ENCODE results near the gene CHTOP.

The CHTOP gene

DNA sequence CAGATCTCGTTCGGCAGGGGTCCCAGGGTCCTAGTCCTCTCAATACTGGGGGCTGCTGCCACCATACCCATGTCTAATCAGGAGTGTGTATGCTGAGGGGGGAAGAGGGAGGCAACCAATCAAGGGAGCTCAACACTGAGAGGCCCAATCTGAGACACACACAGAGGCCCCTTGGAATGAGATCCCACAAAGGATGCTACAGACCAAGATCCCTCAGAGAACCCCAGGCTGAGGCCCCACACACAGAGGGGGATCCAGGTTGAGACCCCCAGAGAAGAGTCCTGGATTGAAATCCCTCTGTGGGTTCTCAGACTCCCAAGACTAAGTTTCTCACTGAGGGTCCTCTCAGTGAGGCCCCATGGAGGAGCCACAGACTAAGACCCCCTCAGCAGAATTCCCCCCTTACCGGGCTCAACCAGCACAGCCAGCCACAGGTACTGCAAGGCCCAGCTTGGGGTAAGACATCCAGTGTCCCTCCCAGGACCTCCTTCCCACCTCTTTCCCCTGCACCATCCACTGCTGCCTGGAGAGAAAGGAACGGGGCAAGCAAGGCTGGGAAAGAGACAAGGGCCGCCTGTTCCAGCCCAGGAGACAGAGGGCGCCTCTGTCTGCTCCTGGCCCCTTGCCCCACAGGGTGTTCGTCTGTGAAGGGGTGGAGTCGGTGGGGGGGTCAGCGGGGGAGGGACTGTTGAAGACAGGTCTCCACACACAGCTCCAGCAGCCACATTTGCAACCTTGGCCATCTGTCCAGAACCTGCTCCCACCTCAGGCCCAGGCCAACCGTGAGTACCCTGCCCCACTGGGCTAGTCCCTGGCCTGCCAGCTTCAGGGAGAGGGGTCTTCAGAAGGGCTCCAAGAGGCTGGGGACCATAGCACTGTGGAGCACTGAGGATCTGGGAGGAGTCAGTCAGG, 5.9 kb upstream of the CHTOP start, which contains the start of gene S100A1:
Gene S100A1 (plus strand): TSS at position 720 of the 912 bp plus-strand sequence. CDS start 2,088 bp downstream, outside the sequence.
- peak; percentile 46 for ATAC-seq
- TF ChIP-seq ARNTL (CRISPR knock-in tag; IDR thresholded peaks at IDR 0.05; ENCODE audit: borderline replicate concordance, low read depth) (no peak), OSR1 (CRISPR knock-in tag; IDR thresholded peaks at IDR 0.05) (no peak), BACH2 (CRISPR knock-in tag; IDR thresholded peaks at IDR 0.05; ENCODE audit: borderline replicate concordance) (no peak), GLIS3 (CRISPR knock-in tag; IDR thresholded peaks at IDR 0.05) (no peak), RARB (CRISPR knock-in tag; IDR thresholded peaks at IDR 0.05) (no peak), ESRRG (CRISPR knock-in tag; IDR thresholded peaks at IDR 0.05) (no peak), ZNF565 (CRISPR knock-in tag; conservative IDR thresholded peaks at IDR 0.05; ENCODE audit: low read depth) (no peak), ZC3H10 (CRISPR knock-in tag; IDR thresholded peaks at IDR 0.05) (no peak), ZFP3 (CRISPR knock-in tag; IDR thresholded peaks at IDR 0.05) (no peak), ZFP30 (CRISPR knock-in tag; IDR thresholded peaks at IDR 0.05) (no peak), TCF4 (CRISPR knock-in tag; IDR thresholded peaks at IDR 0.05; ENCODE audit: borderline replicate concordance) (no peak), ZNF8 (CRISPR knock-in tag; IDR thresholded peaks at IDR 0.05) (no peak)
- TF ChIP-seq, protein P1, sequence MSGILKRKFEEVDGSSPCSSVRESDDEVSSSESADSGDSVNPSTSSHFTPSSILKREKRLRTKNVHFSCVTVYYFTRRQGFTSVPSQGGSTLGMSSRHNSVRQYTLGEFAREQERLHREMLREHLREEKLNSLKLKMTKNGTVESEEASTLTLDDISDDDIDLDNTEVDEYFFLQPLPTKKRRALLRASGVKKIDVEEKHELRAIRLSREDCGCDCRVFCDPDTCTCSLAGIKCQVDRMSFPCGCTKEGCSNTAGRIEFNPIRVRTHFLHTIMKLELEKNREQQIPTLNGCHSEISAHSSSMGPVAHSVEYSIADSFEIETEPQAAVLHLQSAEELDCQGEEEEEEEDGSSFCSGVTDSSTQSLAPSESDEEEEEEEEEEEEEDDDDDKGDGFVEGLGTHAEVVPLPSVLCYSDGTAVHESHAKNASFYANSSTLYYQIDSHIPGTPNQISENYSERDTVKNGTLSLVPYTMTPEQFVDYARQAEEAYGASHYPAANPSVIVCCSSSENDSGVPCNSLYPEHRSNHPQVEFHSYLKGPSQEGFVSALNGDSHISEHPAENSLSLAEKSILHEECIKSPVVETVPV (CRISPR knock-in tag; IDR thresholded peaks at IDR 0.05), result no peak

DNA sequence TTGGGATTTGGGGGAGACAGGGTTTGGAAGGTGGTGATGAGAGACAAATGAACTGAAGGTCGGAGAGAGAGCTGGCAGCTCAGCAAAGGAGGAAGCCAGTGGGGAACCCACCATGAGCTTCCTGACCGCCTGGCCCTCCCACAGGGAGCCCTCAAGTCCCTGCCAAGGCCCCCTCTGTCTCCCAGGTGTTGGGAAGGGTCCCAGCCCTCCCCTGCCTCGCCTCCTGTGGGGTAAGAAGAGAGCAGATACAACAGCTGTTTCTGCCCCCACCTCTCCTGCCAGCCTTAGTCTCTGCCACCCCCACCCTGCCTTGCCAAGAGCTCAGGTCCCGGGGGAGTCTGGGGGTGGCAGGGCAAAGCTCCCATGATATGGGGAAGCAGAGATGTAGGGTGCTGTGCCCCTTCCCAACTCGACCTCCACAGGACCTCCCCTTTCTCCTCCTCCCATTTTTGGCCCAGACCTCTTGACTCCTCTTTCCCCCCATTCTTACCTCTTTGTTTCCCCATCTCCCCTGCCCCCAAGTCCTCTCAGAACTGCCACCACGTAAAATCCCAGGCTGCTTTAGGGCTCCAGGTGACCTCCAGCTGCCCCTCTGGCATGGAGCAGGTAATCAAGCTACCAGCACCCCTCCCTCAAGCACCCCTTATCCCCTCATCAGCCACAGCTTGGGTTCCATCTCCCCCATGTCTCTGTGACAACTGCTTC, 5.1 kb upstream of the CHTOP start:
- no peak for TF ChIP-seq ZFP30 (CRISPR knock-in tag; IDR thresholded peaks at IDR 0.05)
- TF ChIP-seq OSR1 (CRISPR knock-in tag; IDR thresholded peaks at IDR 0.05), result no peak
- TF ChIP-seq ZNF565 (CRISPR knock-in tag; conservative IDR thresholded peaks at IDR 0.05; ENCODE audit: low read depth), result no peak
- TF ChIP-seq, protein P2, sequence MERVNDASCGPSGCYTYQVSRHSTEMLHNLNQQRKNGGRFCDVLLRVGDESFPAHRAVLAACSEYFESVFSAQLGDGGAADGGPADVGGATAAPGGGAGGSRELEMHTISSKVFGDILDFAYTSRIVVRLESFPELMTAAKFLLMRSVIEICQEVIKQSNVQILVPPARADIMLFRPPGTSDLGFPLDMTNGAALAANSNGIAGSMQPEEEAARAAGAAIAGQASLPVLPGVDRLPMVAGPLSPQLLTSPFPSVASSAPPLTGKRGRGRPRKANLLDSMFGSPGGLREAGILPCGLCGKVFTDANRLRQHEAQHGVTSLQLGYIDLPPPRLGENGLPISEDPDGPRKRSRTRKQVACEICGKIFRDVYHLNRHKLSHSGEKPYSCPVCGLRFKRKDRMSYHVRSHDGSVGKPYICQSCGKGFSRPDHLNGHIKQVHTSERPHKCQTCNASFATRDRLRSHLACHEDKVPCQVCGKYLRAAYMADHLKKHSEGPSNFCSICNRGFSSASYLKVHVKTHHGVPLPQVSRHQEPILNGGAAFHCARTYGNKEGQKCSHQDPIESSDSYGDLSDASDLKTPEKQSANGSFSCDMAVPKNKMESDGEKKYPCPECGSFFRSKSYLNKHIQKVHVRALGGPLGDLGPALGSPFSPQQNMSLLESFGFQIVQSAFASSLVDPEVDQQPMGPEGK (CRISPR knock-in tag; IDR thresholded peaks at IDR 0.05; ENCODE audit: borderline replicate concordance), result no peak
- TF ChIP-seq ESRRG (CRISPR knock-in tag; IDR thresholded peaks at IDR 0.05), result no peak
- TF ChIP-seq, protein P3, sequence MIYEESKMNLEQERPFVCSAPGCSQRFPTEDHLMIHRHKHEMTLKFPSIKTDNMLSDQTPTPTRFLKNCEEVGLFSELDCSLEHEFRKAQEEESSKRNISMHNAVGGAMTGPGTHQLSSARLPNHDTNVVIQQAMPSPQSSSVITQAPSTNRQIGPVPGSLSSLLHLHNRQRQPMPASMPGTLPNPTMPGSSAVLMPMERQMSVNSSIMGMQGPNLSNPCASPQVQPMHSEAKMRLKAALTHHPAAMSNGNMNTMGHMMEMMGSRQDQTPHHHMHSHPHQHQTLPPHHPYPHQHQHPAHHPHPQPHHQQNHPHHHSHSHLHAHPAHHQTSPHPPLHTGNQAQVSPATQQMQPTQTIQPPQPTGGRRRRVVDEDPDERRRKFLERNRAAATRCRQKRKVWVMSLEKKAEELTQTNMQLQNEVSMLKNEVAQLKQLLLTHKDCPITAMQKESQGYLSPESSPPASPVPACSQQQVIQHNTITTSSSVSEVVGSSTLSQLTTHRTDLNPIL (CRISPR knock-in tag; IDR thresholded peaks at IDR 0.05; ENCODE audit: low read depth), result no peak
- no peak for TF ChIP-seq CSDC2 (CRISPR knock-in tag; IDR thresholded peaks at IDR 0.05)
- TF ChIP-seq RARB (CRISPR knock-in tag; IDR thresholded peaks at IDR 0.05), result no peak
- no peak for TF ChIP-seq PPARA (CRISPR knock-in tag; IDR thresholded peaks at IDR 0.05; ENCODE audit: borderline replicate concordance)
- no peak for TF ChIP-seq BACH2 (CRISPR knock-in tag; IDR thresholded peaks at IDR 0.05; ENCODE audit: borderline replicate concordance)
- no peak for TF ChIP-seq ARNTL (CRISPR knock-in tag; IDR thresholded peaks at IDR 0.05; ENCODE audit: borderline replicate concordance, low read depth)
- no peak for TF ChIP-seq SNAI2 (CRISPR knock-in tag; IDR thresholded peaks at IDR 0.05)
- TF ChIP-seq, protein P1 (CRISPR knock-in tag; IDR thresholded peaks at IDR 0.05), result no peak
- TF ChIP-seq ZNF70 (CRISPR knock-in tag; IDR thresholded peaks at IDR 0.05), result no peak
- TF ChIP-seq ISL1 (CRISPR knock-in tag; IDR thresholded peaks at IDR 0.05), result no peak
- ATAC-seq, result no peak

DNA sequence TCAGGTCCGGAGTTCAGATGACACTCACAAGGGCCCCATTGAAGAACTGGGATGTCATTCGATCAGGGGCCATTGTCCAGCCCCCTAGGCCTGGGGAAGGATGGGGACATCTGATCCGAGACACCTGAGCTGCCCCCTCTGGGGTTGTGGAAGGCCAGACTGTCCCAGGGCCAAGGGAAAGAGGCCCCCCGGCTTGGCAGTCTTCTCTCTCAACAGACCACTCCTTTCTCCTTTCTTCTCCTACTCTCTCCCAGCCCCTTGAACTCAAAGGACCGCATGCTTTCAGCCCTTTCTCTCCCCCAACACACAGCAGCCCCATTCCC, 4.6 kb upstream of the CHTOP start:
- ATAC-seq, result no peak
- TF ChIP-seq GLIS3 (CRISPR knock-in tag; IDR thresholded peaks at IDR 0.05) (no peak), TCF4 (CRISPR knock-in tag; IDR thresholded peaks at IDR 0.05; ENCODE audit: borderline replicate concordance) (no peak), ZNF565 (CRISPR knock-in tag; conservative IDR thresholded peaks at IDR 0.05; ENCODE audit: low read depth) (no peak), PPARA (CRISPR knock-in tag; IDR thresholded peaks at IDR 0.05; ENCODE audit: borderline replicate concordance) (no peak)
- TF ChIP-seq, protein P4, sequence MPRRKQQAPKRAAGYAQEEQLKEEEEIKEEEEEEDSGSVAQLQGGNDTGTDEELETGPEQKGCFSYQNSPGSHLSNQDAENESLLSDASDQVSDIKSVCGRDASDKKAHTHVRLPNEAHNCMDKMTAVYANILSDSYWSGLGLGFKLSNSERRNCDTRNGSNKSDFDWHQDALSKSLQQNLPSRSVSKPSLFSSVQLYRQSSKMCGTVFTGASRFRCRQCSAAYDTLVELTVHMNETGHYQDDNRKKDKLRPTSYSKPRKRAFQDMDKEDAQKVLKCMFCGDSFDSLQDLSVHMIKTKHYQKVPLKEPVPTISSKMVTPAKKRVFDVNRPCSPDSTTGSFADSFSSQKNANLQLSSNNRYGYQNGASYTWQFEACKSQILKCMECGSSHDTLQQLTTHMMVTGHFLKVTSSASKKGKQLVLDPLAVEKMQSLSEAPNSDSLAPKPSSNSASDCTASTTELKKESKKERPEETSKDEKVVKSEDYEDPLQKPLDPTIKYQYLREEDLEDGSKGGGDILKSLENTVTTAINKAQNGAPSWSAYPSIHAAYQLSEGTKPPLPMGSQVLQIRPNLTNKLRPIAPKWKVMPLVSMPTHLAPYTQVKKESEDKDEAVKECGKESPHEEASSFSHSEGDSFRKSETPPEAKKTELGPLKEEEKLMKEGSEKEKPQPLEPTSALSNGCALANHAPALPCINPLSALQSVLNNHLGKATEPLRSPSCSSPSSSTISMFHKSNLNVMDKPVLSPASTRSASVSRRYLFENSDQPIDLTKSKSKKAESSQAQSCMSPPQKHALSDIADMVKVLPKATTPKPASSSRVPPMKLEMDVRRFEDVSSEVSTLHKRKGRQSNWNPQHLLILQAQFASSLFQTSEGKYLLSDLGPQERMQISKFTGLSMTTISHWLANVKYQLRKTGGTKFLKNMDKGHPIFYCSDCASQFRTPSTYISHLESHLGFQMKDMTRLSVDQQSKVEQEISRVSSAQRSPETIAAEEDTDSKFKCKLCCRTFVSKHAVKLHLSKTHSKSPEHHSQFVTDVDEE (CRISPR knock-in tag; IDR thresholded peaks at IDR 0.05), result no peak
- TF ChIP-seq, protein P5, sequence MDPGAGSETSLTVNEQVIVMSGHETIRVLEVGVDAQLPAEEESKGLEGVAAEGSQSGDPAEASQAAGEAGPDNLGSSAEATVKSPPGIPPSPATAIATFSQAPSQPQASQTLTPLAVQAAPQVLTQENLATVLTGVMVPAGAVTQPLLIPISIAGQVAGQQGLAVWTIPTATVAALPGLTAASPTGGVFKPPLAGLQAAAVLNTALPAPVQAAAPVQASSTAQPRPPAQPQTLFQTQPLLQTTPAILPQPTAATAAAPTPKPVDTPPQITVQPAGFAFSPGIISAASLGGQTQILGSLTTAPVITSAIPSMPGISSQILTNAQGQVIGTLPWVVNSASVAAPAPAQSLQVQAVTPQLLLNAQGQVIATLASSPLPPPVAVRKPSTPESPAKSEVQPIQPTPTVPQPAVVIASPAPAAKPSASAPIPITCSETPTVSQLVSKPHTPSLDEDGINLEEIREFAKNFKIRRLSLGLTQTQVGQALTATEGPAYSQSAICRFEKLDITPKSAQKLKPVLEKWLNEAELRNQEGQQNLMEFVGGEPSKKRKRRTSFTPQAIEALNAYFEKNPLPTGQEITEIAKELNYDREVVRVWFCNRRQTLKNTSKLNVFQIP (CRISPR knock-in tag; IDR thresholded peaks at IDR 0.05; ENCODE audit: borderline replicate concordance, low read depth), result no peak
